Measurements from ENCODE around the gene CISD2.

- no peak for TF ChIP-seq POLR2AphosphoS5 (IDR thresholded peaks at IDR 0.05)
- TF ChIP-seq CTCF (IDR thresholded peaks at IDR 0.05), result no peak
- no peak for TF ChIP-seq POLR2A (IDR thresholded peaks at IDR 0.05)
Observed at GRCh38 chr4:102829803-102830202, 39.0 kb upstream of the CISD2 start.
